GM12878 (cell line): Measurements from ENCODE around the gene SPTSSB. TPM values are rescaled to one million over a fixed set of nuclear protein-coding genes. Genes with fewer than 3 reads are reported as not detected.
A peak's percentile ranks its signal among the peaks of the same experiment; 100 is the strongest.

Experiments used
- ATAC-seq: fragments of 200-7000 bp; cut with Tn5 transposase; 3 replicates; pipeline ENCODE4 v1.9.1; 2020; ENCODE audit warnings: mild to moderate bottlenecking, moderate library complexity
- BruUV-seq: library from RNA; stranded (reverse); fragments of 400-500 nt; replicated peaks from 2 replicates; lab custom pipeline; 2021; lab: Mats Ljungman, UMichigan
- CTCF ChIA-PET: fragments of 300-600 bp; sonication (Branson Sonifier 250); formaldehyde crosslinking; extraction: SDS; loops from one replicate; lab custom pipeline; 2021; ENCODE audit warnings: inconsistent platforms; lab: Yijun Ruan, JAX
- POLR2A ChIA-PET: fragments of 350-600 bp; formaldehyde crosslinking; extraction: SDS; loops from one replicate; lab custom pipeline; 2021; ENCODE audit warnings: inconsistent platforms; lab: Charles Lee
- RAD21 ChIA-PET: fragments of 300-600 bp; sonication (Branson Sonifier 250); formaldehyde crosslinking; loops from one replicate; lab custom pipeline; 2023; ENCODE audit warnings: antibody characterized with exemption; ENCODE audit not compliant: unreplicated experiment; lab: Charles Lee
- SMC1A ChIA-PET: fragments of 300-600 bp; sonication (Branson Sonifier 250); formaldehyde crosslinking; loops from one replicate; lab custom pipeline; 2023; ENCODE audit not compliant: unreplicated experiment, uncharacterized antibody; lab: Charles Lee
- DNase-seq: peaks from one replicate; pipeline ENCODE4 v3.0.0-alpha.2; 2011; ENCODE audit warnings: low read depth, low spot score
- FAIRE-seq: peaks from 3 replicates; lab custom pipeline; 2011; peaks lifted over from hg19 to GRCh38; lab: Jason Lieb, UNC
- H2AFZ ChIP-seq: 2 replicates; pipeline ENCODE4 v1.6.0; 2011; ENCODE audit warnings: low read depth, low read length, control low read depth; ENCODE audit not compliant: control insufficient read depth
- H3K27ac ChIP-seq: 2 replicates; pipeline ENCODE4 v1.5.1; 2011; ENCODE audit warnings: control low read depth; ENCODE audit not compliant: control insufficient read depth, insufficient read depth
- H3K27me3 ChIP-seq, 2 experiments: replicated peaks in 1 of 2; 2 replicates each; pipeline versions ENCODE4 v1.6.0 to v1.6.1; 2011; ENCODE audit warnings: low read length in 1 of 2; ENCODE audit not compliant: control insufficient read depth in 2 of 2, insufficient read depth in 2 of 2
- H3K36me3 ChIP-seq, 2 experiments: 2 replicates each; pipeline ENCODE4 v1.5.1; 2011; ENCODE audit warnings: low read length in 1 of 2; ENCODE audit not compliant: control insufficient read depth in 2 of 2, insufficient read depth in 2 of 2
- H3K4me1 ChIP-seq: 2 replicates; pipeline ENCODE4 v1.6.1; 2011; ENCODE audit warnings: mild to moderate bottlenecking, low read length, moderate library complexity, mixed read lengths; ENCODE audit not compliant: control insufficient read depth, insufficient read depth
- H3K4me2 ChIP-seq: 2 replicates; pipeline ENCODE4 v1.6.0; 2011; ENCODE audit warnings: control low read depth; ENCODE audit not compliant: control insufficient read depth, insufficient read depth
- H3K4me3 ChIP-seq: fragments of 200-600 bp; sonication (generic); 2 replicates; pipeline ENCODE4 v1.5.1; 2016
- H3K79me2 ChIP-seq: 2 replicates; pipeline ENCODE4 v1.6.0; 2011; ENCODE audit warnings: low read length; ENCODE audit not compliant: control insufficient read depth, insufficient read depth
- H3K9ac ChIP-seq: 2 replicates; pipeline ENCODE4 v1.8.0; 2011; ENCODE audit warnings: low read length, control low read depth, mixed read lengths; ENCODE audit not compliant: control insufficient read depth, insufficient read depth
- H3K9me3 ChIP-seq: replicated peaks from 3 replicates; pipeline ENCODE4 v1.5.1; 2011; ENCODE audit warnings: mild to moderate bottlenecking, low read length; ENCODE audit not compliant: control insufficient read depth, insufficient read depth
- H4K20me1 ChIP-seq: 2 replicates; pipeline ENCODE4 v1.6.0; 2011; ENCODE audit not compliant: control insufficient read depth, insufficient read depth
- BCLAF1 ChIP-seq: fragments of 450-650 bp; IDR thresholded peaks from 2 replicates; pipeline ENCODE4 v1.6.1; 2017; ENCODE audit warnings: antibody characterized with exemption, mild to moderate bottlenecking, moderate library complexity
- MYB ChIP-seq: fragments of 150-350 bp; IDR thresholded peaks from 2 replicates; pipeline ENCODE4 v1.6.1; 2014; ENCODE audit warnings: mild to moderate bottlenecking, low read depth, low read length, borderline replicate concordance
- PBX3 ChIP-seq: IDR thresholded peaks from 2 replicates; pipeline ENCODE4 v1.6.1; 2011; ENCODE audit warnings: mild to moderate bottlenecking, low read depth, low read length, moderate library complexity; ENCODE audit not compliant: insufficient replicate concordance
- POLR2AphosphoS2 ChIP-seq: IDR thresholded peaks from 2 replicates; pipeline ENCODE4 v1.6.1; 2011; ENCODE audit warnings: low read depth, mild to moderate bottlenecking, low read length, improper control_type of control experiment, moderate library complexity
- RBBP5 ChIP-seq: fragments of 200-600 bp; sonication (generic); conservative IDR thresholded peaks from 2 replicates; pipeline ENCODE4 v1.6.1; 2016
- RELA ChIP-seq: fragments of 450-650 bp; IDR thresholded peaks from 2 replicates; pipeline ENCODE4 v1.8.0; 2014; ENCODE audit warnings: borderline replicate concordance; ENCODE audit not compliant: partially characterized antibody
- REST ChIP-seq: IDR thresholded peaks from 2 replicates; pipeline ENCODE4 v1.6.1; 2012; ENCODE audit warnings: mild to moderate bottlenecking, low read depth, low read length
- TARDBP ChIP-seq: IDR thresholded peaks from 2 replicates; pipeline ENCODE4 v1.6.1; 2016; ENCODE audit warnings: borderline replicate concordance
- USF1 ChIP-seq: IDR thresholded peaks from 2 replicates; pipeline ENCODE4 v1.6.1; 2011; ENCODE audit warnings: borderline replicate concordance, low read depth, mild to moderate bottlenecking, moderate library complexity, mixed read lengths, low read length; ENCODE audit not compliant: insufficient read depth; ENCODE audit errors: extremely low read length
- ZNF207 ChIP-seq: fragments of 450-650 bp; IDR thresholded peaks from 2 replicates; pipeline ENCODE4 v1.6.1; 2014; ENCODE audit warnings: antibody characterized with exemption, mild to moderate bottlenecking, borderline replicate concordance
- ZNF384 ChIP-seq: IDR thresholded peaks from 2 replicates; pipeline ENCODE4 v1.6.1; 2012; ENCODE audit warnings: low read depth, mild to moderate bottlenecking, low read length, improper control_type of control experiment, borderline replicate concordance
- ZNF622 ChIP-seq: fragments of 450-650 bp; IDR thresholded peaks from 2 replicates; pipeline ENCODE4 v1.6.1; 2017; ENCODE audit warnings: mild to moderate bottlenecking, inconsistent platforms
- whole genome bisulfite sequencing: methylation state at CpG from one replicate; pipeline ENCODE4 v1.1.6; 2016; ENCODE audit warnings: low lambda C conversion rate; ENCODE audit not compliant: insufficient replicate concordance, insufficient coverage; ENCODE audit errors: missing lambda C conversion rate; 5-methylcytosine and 5-hydroxymethylcytosine counted together
- in situ Hi-C: fragments of 300-500 bp; cut with MboI; formaldehyde crosslinking; loops from 9 replicates; pipeline ENCODE4 v1.14.3; 2018; ENCODE audit warnings: mixed read lengths
- intact Hi-C: fragments of 100-400 bp; cut with micrococcal nuclease; formaldehyde crosslinking; loops from one replicate; pipeline ENCODE4 v1.14.2; 2022; ENCODE audit not compliant: unreplicated experiment
- polyA plus RNA-seq, 11 experiments: library from polyadenylated mRNA; depleted of rRNA in 4 of 11; unstranded in 6 of 11; stranded (reverse) in 5 of 11; fragments of >200 nt; fragmentation: Nextera tagmentation in 4 of 11; fragmentation: Illumina TruSeq in 1 of 11; extraction: Ambion mirVana in 4 of 11; extraction: Trizol in 1 of 11; gene quantifications; 1 replicate in 1 of 11; 2 replicates in 10 of 11; pipeline versions ENCODE4 v1.2.1 to v1.2.3, GENCODE V29; 2011 to 2016; ENCODE audit warnings: inconsistent platforms in 2 of 11, missing spikeins in 2 of 11, low read depth in 1 of 11
- total RNA-seq, 4 experiments: library from RNA; depleted of rRNA in 3 of 4; stranded (reverse); fragments of >200 nt in 3 of 4; fragmentation: Illumina TruSeq in 1 of 4; extraction: Trizol in 1 of 4; gene quantifications; 2 replicates each; pipeline versions ENCODE4 v1.2.1 to v1.2.3, GENCODE V29; 2013 to 2021

The SPTSSB gene
- total and polyA plus RNA-seq, 10 of the 15 experiments (the other 5 are each of a cell fraction or from before 2014, with no cell fraction given), result 0.19 to 30.6 (median 0.91) TPM

GRCh38 chr3:161356287-161356686, 15.0 kb downstream of the SPTSSB start (continued):
- TF ChIP-seq REST (no peak), MYB (no peak), BCLAF1 (no peak), RELA (no peak)
- TF ChIP-seq, all 136 proteins: peak for 0

- in situ Hi-C loops (no loop called here), intact Hi-C loops (no loop called here)
- RAD21 ChIA-PET, result no interaction called here
- FAIRE-seq (no peak), DNase-seq (no peak), ATAC-seq (peak; percentile 69)
- no peak overlapping the region for H3K4me3 ChIP-seq
- H2AFZ ChIP-seq, result no peak overlapping the region
- BruUV-seq, result no TSS peak
- POLR2A ChIA-PET, result no interaction called here
- H3K9me3 ChIP-seq, result no peaks in the 10 kb centered on the region
- H3K36me3 ChIP-seq, result no peaks in the 10 kb centered on the region
- whole genome bisulfite sequencing, result 0% methylated on average over 1 of the region's 1 CpG
- no peaks in the 10 kb centered on the region for H3K27me3 ChIP-seq
- CTCF ChIA-PET, result interaction anchor here (0.9 to 1.0 kb wide), 2 partner anchors 56 to 81 kb away, joined by 3 read pairs; no protein-coding TSS in a partner anchor
- H4K20me1 ChIP-seq, result no peaks in the 10 kb centered on the region
- SMC1A ChIA-PET, result interaction anchor here (0.8 to 1.5 kb wide), 4 partner anchors 9 to 37 kb away, joined by 3 to 6 read pairs (median 3); no protein-coding TSS in a partner anchor
- no peak overlapping the region for H3K4me2 ChIP-seq
- H3K9ac ChIP-seq, result no peak overlapping the region
- no peak overlapping the region for H3K27ac ChIP-seq
- no peaks in the 10 kb centered on the region for H3K4me1 ChIP-seq
- H3K79me2 ChIP-seq, result no peaks in the 10 kb centered on the region
- TF ChIP-seq PBX3 (no peak), USF1 (no peak), RBBP5 (no peak), ZNF384 (no peak), TARDBP (no peak), ZNF622 (no peak), ZNF207 (no peak), POLR2AphosphoS2 (no peak)
These were observed 15.8 kb downstream of the SPTSSB start for GRCh38 chr3:161355508-161355907.
